Measurements from ENCODE around the gene NFKB2.
A peak's percentile ranks its signal among the peaks of the same experiment; 100 is the strongest.

NFKB2 gene

GRCh38 chr10:102414749-102415148, 19.2 kb downstream of the NFKB2 start:
- no peak for DNase-seq (ENCODE audit: low read depth, low spot score)
- Histone ChIP-seq H3K9me3 (ENCODE audit: insufficient read depth, low read length) (no peaks in the 10 kb centered on the region), H3K4me1 (ENCODE audit: insufficient read depth, insufficient read length) (peaks cover 13% of the 10 kb centered on the region), H3K4me3 (ENCODE audit: insufficient read length, low read depth) (no peak overlapping the region), H3K9ac (ENCODE audit: insufficient read length, low read depth) (no peak overlapping the region), H3K27me3 (ENCODE audit: insufficient read depth, insufficient read length) (peaks cover 27% of the 10 kb centered on the region), H3K36me3 (ENCODE audit: insufficient read depth, insufficient read length, low read length) (no peaks in the 10 kb centered on the region)
- TF ChIP-seq SUZ12 (IDR thresholded peaks at IDR 0.05; ENCODE audit: extremely low read depth, insufficient read depth, insufficient read length), result no peak
- no peak for TF ChIP-seq YY1 (IDR thresholded peaks at IDR 0.05; ENCODE audit: insufficient read depth, insufficient read length)
- TF ChIP-seq ZNF274 (IDR thresholded peaks at IDR 0.05; ENCODE audit: low read depth, low read length), result no peak

DNA sequence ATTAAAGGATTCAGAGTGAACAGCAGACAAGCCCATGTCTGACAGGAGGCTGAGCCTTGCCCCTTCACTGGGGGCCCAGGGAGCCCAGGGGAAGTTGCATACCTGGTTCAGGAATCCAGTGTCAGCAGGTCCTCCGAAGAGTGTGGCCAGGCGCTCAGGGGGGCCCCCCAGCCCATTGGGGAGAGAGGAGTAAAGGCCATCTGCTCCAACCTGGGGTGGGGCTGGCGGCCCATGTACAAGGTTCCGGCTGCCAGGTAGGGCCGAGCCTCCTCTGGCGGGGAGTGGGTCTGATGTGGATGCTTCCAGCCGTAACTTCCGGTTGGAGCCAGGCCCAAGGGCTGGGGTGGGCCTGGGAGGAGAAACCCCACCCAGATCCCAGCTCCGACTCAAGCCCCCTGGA, 20.8 kb downstream of the NFKB2 start:
- Histone ChIP-seq H3K4me3 (ENCODE audit: insufficient read length, low read depth) (no peak overlapping the region), H3K9ac (ENCODE audit: insufficient read length, low read depth) (no peak overlapping the region), H3K4me1 (ENCODE audit: insufficient read depth, insufficient read length) (peaks cover 11% of the 10 kb centered on the region), H3K27me3 (ENCODE audit: insufficient read depth, insufficient read length) (peaks cover 11% of the 10 kb centered on the region), H3K36me3 (ENCODE audit: insufficient read depth, insufficient read length, low read length) (no peaks in the 10 kb centered on the region), H3K9me3 (ENCODE audit: insufficient read depth, low read length) (no peaks in the 10 kb centered on the region)
- TF ChIP-seq ZNF274 (IDR thresholded peaks at IDR 0.05; ENCODE audit: low read depth, low read length) (no peak), SUZ12 (IDR thresholded peaks at IDR 0.05; ENCODE audit: extremely low read depth, insufficient read depth, insufficient read length) (no peak), YY1 (IDR thresholded peaks at IDR 0.05; ENCODE audit: insufficient read depth, insufficient read length) (no peak)
- no peak for DNase-seq (ENCODE audit: low read depth, low spot score)

DNA sequence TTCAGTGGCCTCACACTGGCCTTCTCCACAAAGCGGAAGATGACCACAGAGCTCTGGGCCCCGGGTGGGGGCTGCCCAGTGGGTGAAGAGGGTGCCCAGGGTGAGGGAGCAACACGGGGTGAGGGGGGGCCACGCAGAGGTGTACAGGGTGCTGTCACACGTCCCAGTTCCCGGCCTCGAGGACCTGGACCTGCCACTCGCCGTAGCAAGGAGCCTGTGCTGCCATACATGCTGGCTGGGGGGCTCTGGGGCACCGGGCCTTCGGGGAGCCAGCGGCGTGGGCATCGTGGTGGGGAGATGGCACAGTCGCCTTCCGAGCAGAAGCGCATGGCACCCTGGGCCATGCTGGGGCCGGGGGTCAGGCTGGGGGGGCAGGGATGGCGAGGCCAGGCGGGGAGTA, 21.2 kb downstream of the NFKB2 start:
- TF ChIP-seq SUZ12 (IDR thresholded peaks at IDR 0.05; ENCODE audit: extremely low read depth, insufficient read depth, insufficient read length) (no peak), ZNF274 (IDR thresholded peaks at IDR 0.05; ENCODE audit: low read depth, low read length) (no peak), YY1 (IDR thresholded peaks at IDR 0.05; ENCODE audit: insufficient read depth, insufficient read length) (no peak)
- no peak overlapping the region for H3K9ac ChIP-seq (ENCODE audit: insufficient read length, low read depth)

GRCh38 chr10:102418622-102419268, 23.2 kb downstream of the NFKB2 start, which contains the start of gene PSD:
Gene PSD (minus strand): TSS chr10:102418785. CDS start chr10:102417038, 1,747 bp downstream.
- Histone ChIP-seq H3K9me3 (ENCODE audit: insufficient read depth, low read length) (no peaks in the 10 kb centered on the region), H3K36me3 (ENCODE audit: insufficient read depth, insufficient read length, low read length) (peaks cover 10% of the 10 kb centered on the region), H3K9ac (ENCODE audit: insufficient read length, low read depth) (peak within 1 kb of the TSS; percentile 91), H3K4me1 (ENCODE audit: insufficient read depth, insufficient read length) (peaks cover 12% of the 10 kb centered on the region), H3K27me3 (ENCODE audit: insufficient read depth, insufficient read length) (no peaks in the 10 kb centered on the region), H3K4me3 (ENCODE audit: insufficient read length, low read depth) (peak within 1 kb of the TSS; percentile 87)
- no peak for DNase-seq (ENCODE audit: low read depth, low spot score)
- no peak for TF ChIP-seq ZNF274 (IDR thresholded peaks at IDR 0.05; ENCODE audit: low read depth, low read length)
- no peak for TF ChIP-seq YY1 (IDR thresholded peaks at IDR 0.05; ENCODE audit: insufficient read depth, insufficient read length)
- no peak for TF ChIP-seq SUZ12 (IDR thresholded peaks at IDR 0.05; ENCODE audit: extremely low read depth, insufficient read depth, insufficient read length)

More for the DNA sequence above, 21.2 kb downstream of the NFKB2 start:
- no peaks in the 10 kb centered on the region for H3K36me3 ChIP-seq (ENCODE audit: insufficient read depth, insufficient read length, low read length)
- H3K9me3 ChIP-seq (ENCODE audit: insufficient read depth, low read length), result no peaks in the 10 kb centered on the region
- no peak for DNase-seq (ENCODE audit: low read depth, low spot score)
- H3K27me3 ChIP-seq (ENCODE audit: insufficient read depth, insufficient read length), result peaks cover 7% of the 10 kb centered on the region
- peaks cover 11% of the 10 kb centered on the region for H3K4me1 ChIP-seq (ENCODE audit: insufficient read depth, insufficient read length)
- no peak overlapping the region for H3K4me3 ChIP-seq (ENCODE audit: insufficient read length, low read depth)

DNA sequence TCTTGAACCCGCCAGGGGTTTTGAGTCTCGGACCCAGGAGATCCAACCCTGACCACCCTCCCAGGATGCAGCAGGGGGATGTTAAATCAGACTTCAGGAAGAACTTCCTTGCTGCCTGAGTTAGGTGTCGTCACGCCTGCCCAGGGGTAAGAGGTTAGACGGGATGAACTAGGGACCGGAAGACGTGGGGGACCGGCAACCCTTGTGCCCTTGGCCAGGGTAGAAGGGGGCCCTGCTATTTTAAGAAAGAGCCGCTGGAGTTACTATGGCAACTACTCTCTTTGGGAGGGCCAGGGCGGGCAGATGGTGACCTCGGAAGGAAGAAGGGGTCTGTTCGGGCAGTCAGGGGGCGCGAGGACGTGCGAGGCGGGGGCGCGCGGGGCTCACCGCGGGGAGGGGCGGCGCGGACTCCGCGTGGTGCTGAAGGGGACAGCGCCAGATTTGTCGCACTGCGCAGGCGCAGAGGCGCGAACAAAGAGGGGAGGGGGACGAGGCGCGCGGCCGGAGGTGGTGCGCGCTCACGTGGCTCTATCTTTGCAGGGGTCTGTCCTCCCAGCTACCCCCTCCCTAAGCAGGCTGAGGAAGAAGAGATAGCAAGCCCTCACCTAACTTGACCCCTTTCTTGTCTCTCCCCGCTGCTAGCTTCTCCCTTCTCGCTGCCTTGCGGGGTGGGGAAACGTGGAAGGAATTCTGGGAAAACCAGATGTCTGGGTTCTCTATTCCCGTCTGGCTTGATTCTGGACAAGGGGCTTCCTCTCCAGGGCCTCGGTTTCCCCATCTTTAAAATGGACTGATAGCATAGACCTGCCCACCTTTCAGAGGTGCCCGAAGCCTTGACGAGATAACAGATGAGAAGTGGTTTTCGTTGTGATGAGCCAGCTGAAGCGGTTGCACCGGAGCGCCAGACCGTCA, 24.0 kb downstream of the NFKB2 start:
- Histone ChIP-seq H3K4me1 (ENCODE audit: insufficient read depth, insufficient read length) (peaks cover 12% of the 10 kb centered on the region), H3K9me3 (ENCODE audit: insufficient read depth, low read length) (no peaks in the 10 kb centered on the region), H3K4me3 (ENCODE audit: insufficient read length, low read depth) (peak overlapping the region; percentile 87), H3K36me3 (ENCODE audit: insufficient read depth, insufficient read length, low read length) (peaks cover 18% of the 10 kb centered on the region), H3K9ac (ENCODE audit: insufficient read length, low read depth) (peak overlapping the region; percentile 91), H3K27me3 (ENCODE audit: insufficient read depth, insufficient read length) (no peaks in the 10 kb centered on the region)
- TF ChIP-seq YY1 (IDR thresholded peaks at IDR 0.05; ENCODE audit: insufficient read depth, insufficient read length) (no peak), SUZ12 (IDR thresholded peaks at IDR 0.05; ENCODE audit: extremely low read depth, insufficient read depth, insufficient read length) (no peak)
- no peak for DNase-seq (ENCODE audit: low read depth, low spot score)

DNA sequence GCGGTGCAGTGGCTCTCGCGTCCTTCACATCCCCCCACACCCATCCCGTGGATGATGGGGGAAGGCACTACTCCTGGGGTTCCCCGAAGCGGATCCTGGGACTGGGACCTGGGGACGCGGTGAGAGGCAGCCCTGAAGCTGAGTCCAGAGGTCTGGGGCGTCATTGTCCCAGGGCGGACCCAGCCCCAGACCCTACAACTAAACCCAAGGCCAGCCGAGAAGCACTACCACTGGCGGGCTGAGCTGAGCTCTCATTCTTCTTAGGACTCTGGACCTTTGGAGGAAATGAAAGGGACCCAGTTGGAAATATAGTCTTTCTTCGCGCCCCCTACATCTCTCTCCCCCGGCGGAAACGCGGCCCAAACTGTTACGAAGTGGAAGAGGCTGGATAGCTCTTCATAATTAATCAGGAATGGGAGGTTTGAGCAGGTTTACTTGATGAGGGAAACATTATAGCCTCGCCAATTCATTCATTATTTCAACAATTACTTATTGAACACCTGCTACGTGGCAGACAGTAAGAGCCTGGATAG, 24.7 kb downstream of the NFKB2 start:
- H3K4me3 ChIP-seq (ENCODE audit: insufficient read length, low read depth), result peak overlapping the region; percentile 87
- peaks cover 12% of the 10 kb centered on the region for H3K4me1 ChIP-seq (ENCODE audit: insufficient read depth, insufficient read length)
- peaks cover 23% of the 10 kb centered on the region for H3K36me3 ChIP-seq (ENCODE audit: insufficient read depth, insufficient read length, low read length)
- peak overlapping the region; percentile 91 for H3K9ac ChIP-seq (ENCODE audit: insufficient read length, low read depth)
- no peaks in the 10 kb centered on the region for H3K9me3 ChIP-seq (ENCODE audit: insufficient read depth, low read length)
- no peaks in the 10 kb centered on the region for H3K27me3 ChIP-seq (ENCODE audit: insufficient read depth, insufficient read length)
- no peak for TF ChIP-seq ZNF274 (IDR thresholded peaks at IDR 0.05; ENCODE audit: low read depth, low read length)
- TF ChIP-seq SUZ12 (IDR thresholded peaks at IDR 0.05; ENCODE audit: extremely low read depth, insufficient read depth, insufficient read length), result no peak
- DNase-seq (ENCODE audit: low read depth, low spot score), result no peak
